Mesendoderm (in vitro differentiated cells): ENCODE data around the gene CDKN1C.

Experiments used
- DNase-seq: peaks from one replicate; pipeline ENCODE4 v3.0.0; 2013
- H2AK5ac ChIP-seq: 2 replicates; pipeline ENCODE4 v1.6.1; 2013; ENCODE audit warnings: low read length, inconsistent platforms
- H2BK120ac ChIP-seq: 2 replicates; pipeline ENCODE4 v1.6.1; 2013; ENCODE audit warnings: low read depth, mild to moderate bottlenecking, low read length, moderate library complexity, mixed read lengths
- H2BK15ac ChIP-seq: replicated peaks from 2 replicates; pipeline ENCODE4 v1.6.1; 2013; ENCODE audit warnings: low read depth, mild to moderate bottlenecking, moderate library complexity
- H2BK5ac ChIP-seq: 2 replicates; pipeline ENCODE4 v1.6.1; 2013; ENCODE audit warnings: low read length, inconsistent platforms
- H3K18ac ChIP-seq: 2 replicates; pipeline ENCODE4 v1.6.1; 2013; ENCODE audit warnings: mild to moderate bottlenecking, low read length, mixed read lengths
- H3K23ac ChIP-seq: one replicate; pipeline ENCODE4 v1.6.1; 2013; ENCODE audit warnings: low read length
- H3K27ac ChIP-seq: 2 replicates; pipeline ENCODE4 v1.5.1; 2013; ENCODE audit warnings: low read depth, mild to moderate bottlenecking, inconsistent platforms, low read length, moderate library complexity
- H3K27me3 ChIP-seq: 2 replicates; pipeline ENCODE4 v1.6.1; 2013; ENCODE audit warnings: low read length, control low read depth, mild to moderate bottlenecking, inconsistent platforms; ENCODE audit not compliant: insufficient read depth, poor library complexity
- H3K36me3 ChIP-seq: 2 replicates; pipeline ENCODE4 v1.6.1; 2013; ENCODE audit warnings: low read length, inconsistent platforms; ENCODE audit not compliant: control insufficient read depth, insufficient read depth
- H3K4ac ChIP-seq: one replicate; pipeline ENCODE4 v1.6.1; 2013; ENCODE audit warnings: low read depth, mild to moderate bottlenecking, low read length, moderate library complexity
- H3K4me1 ChIP-seq: 2 replicates; pipeline ENCODE4 v1.6.1; 2013; ENCODE audit warnings: low read depth, low read length, inconsistent platforms; ENCODE audit not compliant: control insufficient read depth
- H3K4me2 ChIP-seq: 2 replicates; pipeline ENCODE4 v1.6.1; 2013; ENCODE audit warnings: low read length
- H3K4me3 ChIP-seq: 2 replicates; pipeline ENCODE4 v1.5.1; 2013; ENCODE audit warnings: mild to moderate bottlenecking, low read length
- H3K56ac ChIP-seq: one replicate; pipeline ENCODE4 v1.6.1; 2013; ENCODE audit warnings: low read length
- H3K79me1 ChIP-seq: 2 replicates; pipeline ENCODE4 v1.6.1; 2013; ENCODE audit warnings: low read length, inconsistent platforms
- H3K79me2 ChIP-seq: 2 replicates; pipeline ENCODE4 v1.6.1; 2013; ENCODE audit warnings: mild to moderate bottlenecking, low read length; ENCODE audit not compliant: control insufficient read depth, insufficient read depth
- H3K9ac ChIP-seq: 2 replicates; pipeline ENCODE4 v1.6.1; 2013; ENCODE audit warnings: low read length, inconsistent platforms
- H4K5ac ChIP-seq: one replicate; pipeline ENCODE4 v1.6.1; 2013; ENCODE audit warnings: low read length
- H4K8ac ChIP-seq: one replicate; pipeline ENCODE4 v1.6.1; 2013; ENCODE audit warnings: low read depth, mild to moderate bottlenecking, control low read depth, low read length, moderate library complexity
- WGBS: extraction: QIAGEN DNeasy Blood & Tissue Kit; methylation state at CpG from one replicate; pipeline ENCODE4 v1.1.7; 2013; ENCODE audit warnings: low lambda C conversion rate, missing lambda C conversion rate; ENCODE audit not compliant: insufficient coverage; ENCODE audit errors: extremely low coverage; 5-methylcytosine and 5-hydroxymethylcytosine counted together

Gene CDKN1C

DNA sequence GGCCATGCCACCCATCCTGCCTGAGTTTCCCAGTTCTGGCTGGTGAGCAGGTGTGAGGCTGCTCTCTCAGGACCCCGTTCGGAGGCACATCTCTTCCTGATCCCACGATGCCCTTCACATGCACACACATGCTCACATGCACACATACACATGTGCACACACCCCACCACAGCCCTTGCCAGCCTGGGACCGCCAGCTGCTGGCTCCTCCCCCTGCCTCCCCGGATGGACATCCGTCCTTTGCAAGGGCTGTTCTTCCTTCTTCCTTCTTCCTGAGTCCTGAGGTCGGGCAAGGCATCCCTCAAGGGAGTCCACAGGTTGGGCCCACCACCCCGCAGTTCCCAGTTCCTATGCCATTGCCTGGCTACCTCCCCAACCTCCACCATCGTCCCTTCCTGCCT lies 10.5 kb upstream of the CDKN1C start:
- no CpG with 5 or more reads among the region's 9 CpGs for WGBS

DNA sequence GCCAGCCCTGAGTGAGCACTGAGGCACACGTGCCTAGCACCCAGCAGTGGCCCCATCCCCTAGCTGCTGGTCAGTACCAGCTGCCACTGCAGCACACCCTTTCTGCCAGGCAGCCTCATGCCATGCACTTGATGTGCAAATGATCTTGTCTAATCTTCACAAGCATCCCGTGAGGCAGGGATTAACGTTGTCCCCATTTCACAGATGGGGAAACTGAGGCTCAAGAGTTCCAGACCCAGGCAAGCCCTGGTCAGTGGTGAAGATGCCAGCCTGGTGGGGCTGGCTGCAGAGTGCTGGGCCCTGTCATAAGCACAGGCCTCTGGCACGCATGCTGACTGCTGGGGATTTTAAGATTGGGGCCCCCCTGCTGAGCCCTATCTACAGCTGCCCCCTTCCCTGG lies 8.4 kb upstream of the CDKN1C start:
- Histone ChIP-seq H3K18ac (no peak overlapping the region), H2BK5ac (no peak overlapping the region), H4K5ac (no peak overlapping the region), H3K4ac (no peak overlapping the region), H3K23ac (no peak overlapping the region), H3K27ac (no peak overlapping the region), H3K4me3 (no peak overlapping the region), H3K79me1 (no peaks in the 10 kb centered on the region), H2AK5ac (no peak overlapping the region), H3K27me3 (no peaks in the 10 kb centered on the region), H2BK15ac (no peak overlapping the region), H4K8ac (no peak overlapping the region), H3K79me2 (no peaks in the 10 kb centered on the region), H3K4me2 (no peak overlapping the region), H3K9ac (no peak overlapping the region), H3K36me3 (no peaks in the 10 kb centered on the region), H3K4me1 (peaks cover 6% of the 10 kb centered on the region), H2BK120ac (no peak overlapping the region), H3K56ac (no peak overlapping the region)
- no peak for DNase-seq
- no CpG with 5 or more reads among the region's 4 CpGs for WGBS

More for the DNA sequence above, 10.5 kb upstream of the CDKN1C start:
- no peak overlapping the region for H3K18ac ChIP-seq
- no peak overlapping the region for H3K4ac ChIP-seq
- H3K23ac ChIP-seq: no peak overlapping the region
- H3K56ac ChIP-seq: no peak overlapping the region
- no peaks in the 10 kb centered on the region for H3K36me3 ChIP-seq
- no peaks in the 10 kb centered on the region for H3K79me2 ChIP-seq
- H2AK5ac ChIP-seq: no peak overlapping the region
- H3K4me3 ChIP-seq: no peak overlapping the region
- no peak overlapping the region for H3K9ac ChIP-seq
- H4K8ac ChIP-seq: no peak overlapping the region
- H2BK15ac ChIP-seq: no peak overlapping the region
- H3K27me3 ChIP-seq: no peaks in the 10 kb centered on the region
- no peak overlapping the region for H4K5ac ChIP-seq
- DNase-seq: no peak
- H3K4me2 ChIP-seq: no peak overlapping the region
- no peaks in the 10 kb centered on the region for H3K79me1 ChIP-seq
- no peak overlapping the region for H3K27ac ChIP-seq
- H3K4me1 ChIP-seq: peaks cover 6% of the 10 kb centered on the region
- no peak overlapping the region for H2BK120ac ChIP-seq
- H2BK5ac ChIP-seq: no peak overlapping the region

GRCh38 chr11:2892967-2893528 lies 7.5 kb upstream of the CDKN1C start:
- Histone ChIP-seq H3K4me2 (peak overlapping the region; percentile 63), H2AK5ac (peak overlapping the region; percentile 18), H4K5ac (no peak overlapping the region), H2BK15ac (no peak overlapping the region), H3K4ac (no peak overlapping the region), H3K9ac (peak overlapping the region; percentile 86), H3K4me1 (peaks cover 6% of the 10 kb centered on the region), H3K79me2 (no peaks in the 10 kb centered on the region), H3K27me3 (no peaks in the 10 kb centered on the region), H2BK5ac (no peak overlapping the region), H3K23ac (peak overlapping the region; percentile 90), H3K36me3 (no peaks in the 10 kb centered on the region), H2BK120ac (no peak overlapping the region), H3K27ac (peak overlapping the region; percentile 65), H3K4me3 (no peak overlapping the region), H3K18ac (no peak overlapping the region), H4K8ac (no peak overlapping the region), H3K79me1 (no peaks in the 10 kb centered on the region), H3K56ac (peak overlapping the region; percentile 98)
- WGBS: no CpG with 5 or more reads among the region's 4 CpGs
- DNase-seq: no peak

- H3K27ac ChIP-seq: peak overlapping the region; percentile 68
- H2AK5ac ChIP-seq: peak overlapping the region; percentile 18
- peak; percentile 91 for DNase-seq
- H3K4me2 ChIP-seq: peak overlapping the region; percentile 63
- peak overlapping the region; percentile 86 for H3K9ac ChIP-seq
- H4K8ac ChIP-seq: no peak overlapping the region
- peak overlapping the region; percentile 9 for H3K4me3 ChIP-seq
- no peak overlapping the region for H4K5ac ChIP-seq
- peak overlapping the region; percentile 82 for H2BK5ac ChIP-seq
- H2BK120ac ChIP-seq: no peak overlapping the region
- H3K4ac ChIP-seq: peak overlapping the region; percentile 56
- H3K36me3 ChIP-seq: no peaks in the 10 kb centered on the region
- peak overlapping the region; percentile 90 for H3K23ac ChIP-seq
- H2BK15ac ChIP-seq: no peak overlapping the region
- no peaks in the 10 kb centered on the region for H3K79me2 ChIP-seq
- H3K27me3 ChIP-seq: no peaks in the 10 kb centered on the region
- no peaks in the 10 kb centered on the region for H3K79me1 ChIP-seq
- peak overlapping the region; percentile 98 for H3K56ac ChIP-seq
- peak overlapping the region; percentile 41 for H3K18ac ChIP-seq
- H3K4me1 ChIP-seq: peaks cover 6% of the 10 kb centered on the region
- no CpG with 5 or more reads among the region's 34 CpGs for WGBS
These were observed 6.8 kb upstream of the CDKN1C start for GRCh38 chr11:2892215-2892966.

DNA sequence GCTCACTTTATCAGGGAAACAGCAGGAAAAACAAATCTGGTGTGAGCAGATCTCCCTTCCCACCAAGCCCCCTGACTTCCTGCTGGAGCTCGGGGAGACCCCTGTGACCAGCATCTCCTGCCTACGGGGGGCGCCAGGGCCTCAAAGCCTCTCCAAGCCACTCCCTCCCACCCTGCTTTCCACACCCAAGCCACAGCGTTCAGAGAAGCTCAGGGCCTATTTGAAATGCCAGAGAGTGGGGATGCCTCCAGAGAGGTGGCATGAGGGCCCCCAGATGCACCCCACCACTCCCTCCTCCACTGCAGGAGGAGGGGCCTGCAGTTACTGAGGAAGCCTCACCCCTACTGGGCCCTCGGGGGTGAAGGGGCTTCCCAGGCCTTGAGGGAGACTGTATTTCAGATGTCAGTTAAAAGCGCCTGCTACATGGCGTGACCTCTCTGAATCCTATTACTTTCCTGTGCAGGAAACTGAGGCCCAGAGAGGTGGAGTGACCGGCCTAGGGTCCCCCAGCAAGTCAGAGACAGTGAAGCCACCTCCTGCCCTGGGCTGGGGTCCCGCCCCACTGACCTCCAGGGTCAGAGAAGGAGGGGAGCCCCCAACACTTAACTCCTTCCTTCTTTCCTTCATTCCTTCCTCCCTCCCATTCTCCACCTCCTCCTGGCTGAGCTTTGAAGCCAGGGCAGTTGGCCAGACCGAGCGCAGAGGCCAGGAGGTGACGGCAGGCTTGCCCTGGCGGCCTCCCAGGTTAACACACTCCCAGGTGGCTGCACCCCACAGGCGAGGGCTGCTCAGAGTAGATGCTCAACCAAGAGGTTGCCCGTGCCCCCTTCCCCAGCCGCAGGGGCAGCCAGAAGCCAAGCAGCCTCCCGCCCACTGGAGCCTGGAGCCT lies 6.0 kb upstream of the CDKN1C start:
- WGBS: no CpG with 5 or more reads among the region's 17 CpGs
- H3K36me3 ChIP-seq: no peaks in the 10 kb centered on the region
- peak overlapping the region; percentile 6 for H2BK5ac ChIP-seq
- H4K5ac ChIP-seq: no peak overlapping the region
- H3K27me3 ChIP-seq: no peaks in the 10 kb centered on the region
- H2AK5ac ChIP-seq: peak overlapping the region; percentile 45
- peaks cover 6% of the 10 kb centered on the region for H3K4me1 ChIP-seq
- H3K18ac ChIP-seq: peak overlapping the region; percentile 11
- peak overlapping the region; percentile 45 for H3K4ac ChIP-seq
- peak overlapping the region; percentile 98 for H3K56ac ChIP-seq
- H3K27ac ChIP-seq: peak overlapping the region; percentile 2
- no peaks in the 10 kb centered on the region for H3K79me1 ChIP-seq
- no peak overlapping the region for H2BK15ac ChIP-seq
- peak overlapping the region; percentile 59 for H3K9ac ChIP-seq
- H3K4me3 ChIP-seq: no peak overlapping the region
- peak overlapping the region; percentile 5 for H2BK120ac ChIP-seq
- H3K79me2 ChIP-seq: no peaks in the 10 kb centered on the region
- peak overlapping the region; percentile 74 for H3K23ac ChIP-seq
- DNase-seq: peak; percentile 53
- H4K8ac ChIP-seq: no peak overlapping the region
- no peak overlapping the region for H3K4me2 ChIP-seq
